ENCODE results near the gene CDK3.
"Not testable (repeated sequence)": the region's sequence is repeated elsewhere in the genome, so short reads cannot be mapped to it uniquely, and the experiment has no call there.

The CDK3 gene

GRCh38 chr17:76044475-76045007, 43.9 kb downstream of the CDK3 start:
- not testable (repeated sequence) for DNase-seq

GRCh38 chr17:76046064-76046463, 45.4 kb downstream of the CDK3 start:
- no peak for DNase-seq

GRCh38 chr17:76048025-76048605, 47.5 kb downstream of the CDK3 start:
- DNase-seq: no peak

- DNase-seq: no peak
Observed at GRCh38 chr17:76048711-76049110, 48.1 kb downstream of the CDK3 start.

GRCh38 chr17:76049239-76049638, 48.6 kb downstream of the CDK3 start:
- no peak for DNase-seq

GRCh38 chr17:76049836-76050537, 49.3 kb downstream of the CDK3 start:
- DNase-seq: no peak

- no peak for DNase-seq
Observed at GRCh38 chr17:76050538-76051467, 50.1 kb downstream of the CDK3 start.

GRCh38 chr17:76051561-76051960, 50.9 kb downstream of the CDK3 start:
- no peak for DNase-seq

GRCh38 chr17:76053246-76054111, 52.8 kb downstream of the CDK3 start:
- DNase-seq: no peak

GRCh38 chr17:76054112-76054476, 53.4 kb downstream of the CDK3 start:
- no peak for DNase-seq

Measured in NCI-H526 treated with DMSO at 0.1 percent for 48 hours (cell line).